GM21619 (cell line): ENCODE data around the gene RAET1E.
"Not testable (repeated sequence)": the region's sequence is repeated elsewhere in the genome, so short reads cannot be mapped to it uniquely, and the experiment has no call there.

ENCODE experiments used
- ATAC-seq: cut with Tn5 transposase; IDR thresholded peaks from one replicate; pipeline ENCODE4 v1.9.1; 2021; ENCODE audit not compliant: unreplicated experiment

RAET1E gene, protein sequence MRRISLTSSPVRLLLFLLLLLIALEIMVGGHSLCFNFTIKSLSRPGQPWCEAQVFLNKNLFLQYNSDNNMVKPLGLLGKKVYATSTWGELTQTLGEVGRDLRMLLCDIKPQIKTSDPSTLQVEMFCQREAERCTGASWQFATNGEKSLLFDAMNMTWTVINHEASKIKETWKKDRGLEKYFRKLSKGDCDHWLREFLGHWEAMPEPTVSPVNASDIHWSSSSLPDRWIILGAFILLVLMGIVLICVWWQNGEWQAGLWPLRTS

DNA sequence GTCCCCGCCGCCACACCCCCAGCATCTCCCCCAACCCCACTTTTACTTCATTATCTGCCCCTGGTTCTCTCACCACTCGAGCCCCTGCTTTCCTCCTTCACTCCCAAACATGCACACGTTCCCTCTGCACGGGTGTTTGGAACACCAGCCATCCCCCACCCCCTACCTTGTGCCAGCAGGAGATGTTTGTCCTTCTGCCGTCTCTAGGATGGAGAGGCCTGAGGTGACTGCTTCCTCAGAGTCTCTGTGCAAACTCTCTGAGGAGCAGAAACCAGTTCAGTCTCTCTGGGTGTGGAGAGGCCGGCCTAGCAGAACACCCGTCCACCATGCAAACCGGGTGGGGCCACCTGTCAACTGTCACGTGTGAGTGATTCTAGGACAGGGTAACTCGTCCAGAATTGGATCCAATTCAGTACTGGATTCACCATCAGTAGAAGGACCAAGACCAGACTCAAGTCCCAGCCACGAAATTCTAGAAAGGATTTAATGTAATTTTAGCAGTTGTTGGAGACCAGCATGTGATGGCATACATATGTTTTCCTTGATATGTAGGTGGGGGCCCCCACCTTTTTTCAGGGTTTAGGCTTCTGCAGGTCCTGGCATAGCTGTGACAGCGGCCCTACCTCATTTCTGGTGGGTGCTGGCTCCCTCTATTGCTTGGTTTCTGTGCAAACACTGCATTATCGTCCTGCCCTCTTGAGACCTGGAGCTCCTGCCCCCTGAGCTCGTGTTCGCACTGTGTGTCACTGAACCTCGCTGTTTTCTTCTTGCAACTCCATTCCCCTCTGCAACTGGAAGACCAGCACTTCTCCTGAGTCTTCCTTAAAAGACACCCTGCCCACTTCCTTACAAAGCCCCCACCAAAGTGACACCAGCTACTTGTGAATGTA is at the start of gene RAET1E:
RAET1E (minus strand) TSS at position 259 of the 890 bp plus-strand sequence. CDS start 7,212 bp downstream, outside the sequence.
- no peak for ATAC-seq

DNA sequence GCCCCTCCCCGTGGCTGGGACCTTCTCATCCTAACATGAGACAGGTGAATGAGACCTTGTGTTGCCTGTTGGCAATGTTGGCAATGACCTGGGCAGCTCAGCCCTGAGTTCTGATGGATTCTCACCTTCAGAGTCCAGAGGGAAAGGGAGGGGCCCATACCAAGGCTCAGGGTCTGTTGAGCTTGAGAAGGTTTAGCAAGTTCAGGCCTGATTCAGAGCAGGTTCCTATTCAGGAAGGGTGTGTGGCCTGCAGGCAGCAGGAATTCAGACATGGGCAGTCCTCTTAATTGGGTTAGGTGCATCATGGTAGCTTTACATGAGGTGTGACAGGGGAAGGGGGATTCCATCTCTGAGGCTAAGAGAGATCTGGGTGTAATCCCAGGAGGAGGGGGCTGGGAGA is 49.6 kb upstream of the RAET1E start:
- ATAC-seq, result not testable (repeated sequence)

DNA sequence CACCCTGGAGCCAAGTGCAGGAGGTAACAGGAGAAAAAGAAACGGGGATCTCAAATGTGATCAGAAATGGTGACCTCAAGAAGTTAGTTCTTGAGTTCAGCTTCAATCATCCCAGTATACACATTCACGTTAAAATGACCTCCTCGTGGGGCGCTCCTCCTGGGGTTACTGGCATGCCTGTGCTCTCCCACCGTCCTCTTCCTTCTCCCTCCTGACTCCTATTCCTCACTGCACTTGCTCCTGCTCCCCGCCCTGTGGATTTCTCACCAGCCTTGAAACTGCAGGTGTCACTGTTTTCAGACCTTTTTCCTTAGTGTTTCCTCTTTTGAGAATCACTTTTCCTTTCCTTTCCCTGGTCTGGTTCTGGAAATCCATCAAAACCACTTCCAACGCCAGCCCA is 48.7 kb upstream of the RAET1E start:
- ATAC-seq, result not testable (repeated sequence)

DNA sequence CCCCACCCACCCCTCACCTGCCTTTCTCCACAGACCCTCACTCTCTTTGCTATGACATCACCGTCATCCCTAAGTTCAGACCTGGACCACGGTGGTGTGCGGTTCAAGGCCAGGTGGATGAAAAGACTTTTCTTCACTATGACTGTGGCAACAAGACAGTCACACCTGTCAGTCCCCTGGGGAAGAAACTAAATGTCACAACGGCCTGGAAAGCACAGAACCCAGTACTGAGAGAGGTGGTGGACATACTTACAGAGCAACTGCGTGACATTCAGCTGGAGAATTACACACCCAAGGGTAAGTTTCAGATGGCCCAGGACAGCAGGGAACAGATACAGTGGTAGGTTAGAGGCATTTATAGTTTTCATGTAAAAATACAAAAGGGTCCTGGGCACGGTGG is 47.4 kb upstream of the RAET1E start:
- ATAC-seq, result not testable (repeated sequence)

DNA sequence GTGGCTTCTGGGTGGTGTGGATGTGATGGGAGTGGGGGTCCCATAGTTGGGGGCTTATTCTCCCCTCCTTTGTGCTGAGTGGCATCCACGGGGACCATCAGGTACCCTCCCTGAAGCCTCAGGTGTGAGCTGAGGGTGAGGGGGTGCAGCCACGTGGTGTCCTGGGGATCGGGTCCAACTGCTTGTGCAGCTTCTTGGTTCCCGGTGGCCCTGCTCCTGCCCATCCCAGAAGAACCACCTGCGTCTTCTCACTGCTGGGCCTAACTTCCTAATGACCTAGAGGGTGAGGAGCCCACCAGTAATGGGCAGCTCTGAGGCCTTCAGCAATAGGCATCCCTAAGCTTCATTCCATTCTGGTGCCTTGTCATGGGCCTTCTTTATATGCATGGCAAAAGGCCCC is 45.4 kb upstream of the RAET1E start:
- not testable (repeated sequence) for ATAC-seq

DNA sequence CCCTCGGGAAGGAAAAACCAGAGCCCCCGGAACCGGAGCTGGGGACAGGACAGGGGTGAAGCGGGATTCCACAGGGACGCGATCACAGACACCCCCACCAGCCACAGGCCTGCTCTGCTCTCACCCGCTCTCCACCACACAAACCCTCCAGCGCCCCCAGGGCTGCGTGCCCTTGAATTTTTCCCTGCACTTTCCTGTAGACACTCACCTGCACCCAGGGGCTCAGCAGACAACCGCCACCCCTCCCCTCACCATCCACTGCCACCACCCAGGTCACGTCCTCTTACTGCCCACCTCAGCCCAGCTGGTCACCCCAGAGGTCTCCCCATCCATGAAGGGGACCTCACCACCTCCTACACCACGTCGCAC is 44.5 kb upstream of the RAET1E start:
- no peak for ATAC-seq

DNA sequence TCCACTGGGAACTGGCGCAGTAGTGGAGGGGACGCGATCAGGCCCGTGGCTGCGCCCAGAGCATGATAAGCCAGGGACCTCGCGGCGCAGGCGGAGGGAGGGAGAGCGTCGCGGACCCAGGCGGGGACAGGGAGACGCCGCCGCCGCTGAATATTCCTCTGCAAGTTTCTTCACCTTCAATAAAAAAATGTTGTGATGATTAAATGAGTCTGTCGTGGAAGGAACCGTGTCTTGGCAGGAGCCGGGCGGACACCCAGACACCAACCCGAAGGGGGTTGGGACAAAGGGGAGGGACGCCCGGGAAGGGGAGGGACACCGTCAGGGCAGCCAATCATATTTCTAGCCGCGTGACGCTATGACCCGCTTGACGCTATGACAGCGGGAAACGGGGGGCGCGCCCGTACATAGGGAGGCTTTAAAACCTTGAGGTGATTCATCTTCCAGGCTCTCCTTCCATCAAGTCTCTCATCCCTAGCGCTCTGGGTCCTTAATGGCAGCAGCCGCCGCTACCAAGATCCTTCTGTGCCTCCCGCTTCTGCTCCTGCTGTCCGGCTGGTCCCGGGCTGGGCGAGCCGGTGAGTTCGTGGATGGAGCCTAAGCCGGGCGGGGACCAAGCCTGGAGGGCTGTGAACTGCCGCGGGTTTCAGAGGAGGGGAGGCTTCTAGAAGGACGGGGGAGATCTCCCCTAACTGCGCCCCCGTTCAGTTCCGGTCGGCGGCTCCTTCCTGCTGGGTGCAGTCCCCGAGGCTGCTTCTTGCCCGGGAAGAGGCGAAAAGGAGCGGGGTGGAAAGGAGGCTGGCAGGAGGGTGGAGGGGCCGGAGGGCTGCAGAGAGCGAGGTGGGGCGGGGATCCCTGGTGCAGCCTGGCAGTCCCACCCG is 43.9 kb upstream of the RAET1E start, which contains the start of gene ULBP2:
ULBP2 (plus strand) TSS at position 432 of the 878 bp plus-strand sequence; CDS start at position 491, 59 bp downstream.
- no peak for ATAC-seq

DNA sequence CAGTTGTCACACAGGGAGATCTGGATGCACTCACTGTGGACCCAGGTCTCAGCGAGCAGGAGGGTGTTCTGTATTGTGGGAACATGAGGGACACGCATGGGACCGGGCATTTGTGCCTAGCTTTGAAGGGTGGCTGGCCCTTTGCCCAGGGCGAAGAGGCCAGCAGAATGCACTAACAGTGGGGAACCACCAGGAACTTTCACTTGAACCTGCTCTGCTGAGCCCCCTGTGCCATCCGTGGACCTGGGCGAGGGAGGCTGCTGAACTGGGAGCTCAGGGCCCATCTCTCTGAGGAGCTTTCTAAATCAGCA is 42.7 kb upstream of the RAET1E start:
- no peak for ATAC-seq

DNA sequence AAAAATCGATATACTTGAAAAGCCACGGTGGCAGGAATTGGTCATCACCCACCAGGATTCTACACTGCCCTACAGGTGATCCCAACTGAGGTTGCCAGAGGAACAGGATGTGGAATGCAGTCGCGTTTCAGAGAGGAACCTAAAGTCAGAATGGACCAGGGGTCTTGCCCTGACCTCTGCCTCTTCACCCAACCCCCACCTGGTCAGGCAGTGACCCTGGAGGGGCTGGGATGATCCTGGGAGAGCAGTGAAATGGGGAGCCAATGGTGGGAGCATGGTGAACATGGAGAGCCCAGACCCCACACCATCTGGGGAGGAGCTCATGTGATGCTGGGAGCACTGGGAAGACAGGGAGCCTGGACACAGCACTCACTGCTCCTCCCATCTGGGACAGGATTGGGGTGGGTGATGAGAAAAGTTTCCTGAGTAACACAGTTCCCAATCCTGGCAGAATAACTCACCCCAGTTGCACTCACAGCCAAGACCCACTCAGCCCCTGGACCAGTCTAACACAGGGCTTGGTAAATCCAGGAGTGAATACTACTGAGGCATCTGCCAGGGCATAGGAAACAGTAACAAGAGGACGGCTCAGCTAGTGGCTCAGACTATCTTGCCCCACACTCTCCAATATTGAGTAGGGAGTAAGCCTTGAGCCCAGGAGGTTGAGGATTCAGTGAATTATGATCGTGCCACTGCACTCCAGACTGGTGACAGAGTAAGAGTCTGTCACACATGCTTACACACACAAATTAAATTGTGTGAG is 42.2 kb upstream of the RAET1E start:
- ATAC-seq, result no peak

DNA sequence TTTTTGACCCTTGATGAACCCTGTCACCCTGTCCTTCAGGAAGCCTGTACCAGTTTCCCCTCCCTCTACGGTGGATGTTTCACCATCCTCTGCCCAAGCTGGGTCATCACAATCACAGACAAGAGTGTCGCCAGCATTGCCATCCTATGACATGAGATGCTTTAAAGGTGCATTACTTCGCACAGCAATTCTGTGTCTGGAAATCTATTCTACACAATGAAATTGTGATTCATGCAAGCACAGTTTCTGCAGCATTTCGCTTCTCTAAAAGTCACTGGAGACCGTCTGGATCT is 41.4 kb upstream of the RAET1E start:
- ATAC-seq, result no peak

DNA sequence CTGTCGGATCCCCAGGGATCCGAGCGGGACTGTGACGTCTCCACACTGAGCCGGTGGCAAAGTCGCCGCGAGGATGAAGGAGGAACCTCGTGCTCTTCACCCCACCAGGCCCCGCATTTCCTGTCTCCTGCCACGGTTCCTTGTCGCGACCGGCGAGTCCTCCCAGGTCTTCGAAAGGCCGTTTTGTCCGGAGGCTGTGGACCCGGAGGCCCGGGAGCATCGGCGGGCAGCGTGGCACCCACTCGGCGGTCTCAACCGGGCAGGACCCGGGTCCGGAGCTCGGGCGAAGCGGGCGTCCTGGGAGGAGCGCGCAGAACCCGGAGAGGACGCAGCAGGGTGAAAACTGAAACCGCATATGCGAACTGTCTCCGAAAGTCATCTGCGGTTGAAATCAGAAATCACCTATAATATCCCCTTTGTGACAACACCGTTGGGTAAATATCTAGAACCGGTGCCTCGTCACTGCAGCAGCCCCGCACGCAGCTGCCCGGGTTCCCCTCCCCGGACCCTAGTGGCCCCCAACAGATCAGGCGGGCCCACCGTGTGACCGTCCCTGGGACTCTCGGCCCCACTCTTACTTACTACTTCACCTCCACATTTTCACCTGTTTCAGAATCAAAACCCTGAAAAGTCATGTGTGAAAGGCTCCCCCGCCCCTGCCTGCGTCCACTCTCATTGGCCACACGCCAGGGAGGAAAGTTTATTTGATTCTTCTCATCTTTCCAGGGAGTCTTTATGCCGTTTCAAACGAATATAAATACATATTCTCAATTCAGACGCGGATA is 40.9 kb upstream of the RAET1E start:
- peak; percentile 86 for ATAC-seq

DNA sequence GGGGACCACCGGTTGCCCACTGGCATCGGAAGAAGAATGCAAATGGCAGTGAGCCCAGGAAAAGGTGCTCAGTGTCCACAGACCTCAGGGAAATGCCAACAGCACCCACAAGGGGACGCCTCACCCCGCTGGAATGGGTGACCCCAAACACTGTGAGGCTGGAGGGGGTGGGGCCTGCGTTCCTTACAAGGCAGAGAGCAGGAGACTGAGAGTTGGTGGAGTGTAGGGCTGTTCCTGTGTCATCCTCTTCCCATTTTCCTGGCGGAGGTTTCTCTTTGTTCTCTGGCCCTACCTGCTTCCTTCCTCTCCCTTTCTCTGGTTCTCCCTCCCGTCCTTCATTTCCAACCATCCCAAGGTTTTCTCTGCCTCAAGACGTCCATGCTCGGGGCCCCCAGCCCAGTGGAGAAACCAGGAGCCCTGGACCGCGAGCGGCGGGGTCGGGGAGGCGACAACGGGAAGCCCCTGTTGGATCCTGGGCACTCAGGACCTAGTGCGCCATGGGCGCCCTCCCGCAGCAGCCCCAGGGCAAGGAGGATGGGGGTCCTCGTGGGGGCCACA is 40.2 kb upstream of the RAET1E start:
- ATAC-seq, result not testable (repeated sequence)

DNA sequence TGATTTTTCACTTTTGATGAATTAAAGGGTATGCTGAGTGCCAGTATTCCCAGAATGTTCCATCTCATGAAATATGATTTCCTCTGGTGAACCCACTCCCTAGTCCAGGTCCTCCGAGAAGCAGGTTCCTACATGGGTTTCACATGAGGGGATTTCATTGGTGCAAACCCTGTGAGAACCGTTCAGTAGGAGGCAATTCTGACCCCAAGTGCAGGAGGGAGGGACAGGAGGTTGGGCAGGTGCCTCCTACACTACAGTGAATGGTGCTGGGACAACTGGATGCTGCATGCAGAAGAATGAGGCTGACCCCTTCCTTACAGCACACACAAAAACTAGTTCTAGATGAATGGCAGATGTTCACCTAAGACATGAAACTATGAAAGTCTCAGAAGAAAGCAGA is 38.8 kb upstream of the RAET1E start:
- no peak for ATAC-seq

DNA sequence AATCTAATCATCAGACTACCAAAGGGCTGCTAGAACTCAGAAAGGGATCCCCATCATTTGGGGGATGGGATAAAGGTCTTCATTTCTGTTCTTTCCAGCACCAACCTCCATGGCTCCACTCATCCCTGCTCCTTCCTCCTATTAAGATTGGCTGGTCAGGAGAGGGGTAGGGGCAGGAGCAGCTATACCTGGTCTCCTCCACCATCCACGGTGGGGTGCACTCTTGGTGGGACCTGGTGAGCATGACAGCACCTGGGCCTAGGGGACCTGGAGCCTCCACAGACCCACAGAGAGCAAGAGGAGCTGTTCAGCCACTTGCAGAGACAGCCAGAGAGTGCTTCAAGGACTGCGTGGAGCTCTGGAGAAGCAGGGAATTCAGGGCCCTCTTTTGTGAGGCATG is 37.8 kb upstream of the RAET1E start:
- no peak for ATAC-seq

DNA sequence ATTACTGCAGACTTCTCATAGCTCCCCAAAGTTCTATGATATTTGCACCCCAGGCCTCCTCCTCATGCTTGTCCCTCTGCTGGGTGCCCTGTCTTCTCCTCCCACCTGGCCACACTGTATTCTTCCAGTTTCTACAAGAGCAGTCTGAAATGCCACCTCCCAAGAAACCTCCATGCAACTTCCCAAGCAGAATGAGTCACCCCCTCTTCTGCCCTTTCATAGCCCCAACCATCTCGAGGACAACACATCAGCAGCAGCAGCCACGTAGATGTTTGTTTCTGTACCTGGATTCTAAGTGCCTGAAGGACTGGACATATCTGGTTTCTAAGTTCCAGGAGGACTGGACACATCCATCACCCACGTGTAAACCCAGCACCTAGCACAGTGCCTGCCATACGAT is 37.3 kb upstream of the RAET1E start:
- ATAC-seq, result no peak

DNA sequence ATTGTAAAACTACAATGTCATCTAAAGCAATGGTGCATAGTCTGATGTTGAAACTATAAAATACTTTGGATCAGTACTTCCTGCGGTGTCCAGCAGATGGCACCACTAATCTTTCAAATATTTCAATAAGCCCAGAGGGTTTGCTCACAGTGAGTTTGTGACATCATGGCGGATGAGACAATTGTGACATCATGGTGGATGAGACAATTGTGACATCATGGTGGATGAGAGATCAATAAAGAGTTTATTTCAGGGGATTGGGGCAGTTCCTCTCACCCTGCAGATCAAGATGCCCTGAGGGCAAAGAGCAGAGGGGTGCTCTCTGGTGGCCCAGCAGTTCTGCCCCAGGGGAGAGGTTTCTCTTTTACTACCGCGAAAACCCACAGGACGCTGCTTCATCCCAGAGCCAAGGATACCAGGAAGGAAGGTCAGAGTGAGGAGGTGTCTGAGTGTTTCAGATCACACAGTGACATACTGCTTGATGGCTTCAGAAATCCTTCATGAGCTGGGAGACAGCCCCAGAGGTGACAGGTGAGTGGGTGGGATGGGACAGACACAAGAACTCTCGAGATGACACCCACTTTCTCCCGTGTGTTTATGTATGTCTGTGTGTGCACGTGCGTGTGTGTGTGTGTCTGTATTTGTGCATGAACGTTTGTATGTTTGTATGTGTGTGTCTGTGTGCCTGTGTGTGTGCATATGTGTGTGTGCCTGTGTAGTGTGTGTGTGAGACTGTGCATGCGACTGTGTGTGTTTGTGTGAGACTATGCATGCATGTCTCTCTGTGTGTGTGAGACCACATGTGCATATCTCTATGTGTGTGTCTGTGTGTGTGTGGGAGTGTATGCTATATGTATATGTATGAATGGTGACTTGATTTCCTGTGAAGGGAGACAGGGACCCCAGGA is 36.6 kb upstream of the RAET1E start:
- ATAC-seq, result no peak

DNA sequence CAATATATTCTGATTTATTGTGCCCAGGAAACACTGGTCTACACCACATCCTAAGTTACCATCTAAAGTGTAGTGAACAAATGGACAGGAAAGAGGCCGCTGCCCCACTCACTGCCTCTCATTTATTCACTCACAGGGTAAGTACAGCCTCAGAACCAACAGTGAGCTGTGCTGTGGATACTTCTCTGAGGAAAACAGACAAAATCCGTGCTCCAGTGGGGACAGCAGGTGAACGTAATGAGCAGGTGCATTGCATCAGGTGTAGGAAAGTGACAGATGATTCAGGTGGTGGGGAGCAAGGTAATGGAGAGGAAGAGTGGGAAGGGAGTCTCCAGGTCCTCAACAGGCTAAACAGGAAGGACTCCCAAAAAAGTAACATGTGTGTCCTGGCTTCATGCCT is 35.5 kb upstream of the RAET1E start:
- ATAC-seq, result no peak

DNA sequence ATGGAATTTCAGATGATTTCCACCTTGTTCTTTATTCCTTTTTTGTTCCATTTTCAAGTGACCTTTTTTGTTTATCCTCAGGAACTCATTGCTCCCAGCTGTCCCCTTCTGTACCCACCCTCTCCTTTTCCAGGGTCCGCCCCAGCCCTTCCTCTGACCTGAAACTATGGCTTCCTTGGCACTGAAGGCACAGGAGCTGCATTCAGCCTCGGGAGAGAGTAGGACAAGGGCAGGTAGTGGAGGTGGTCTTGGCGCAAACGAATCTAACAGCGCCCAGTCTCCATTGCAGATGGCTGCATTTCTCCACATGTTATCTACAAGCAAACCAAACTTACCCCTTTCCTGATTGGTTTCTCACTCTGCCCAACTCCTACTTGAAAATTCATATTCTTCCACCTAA is 35.1 kb upstream of the RAET1E start:
- ATAC-seq, result no peak

DNA sequence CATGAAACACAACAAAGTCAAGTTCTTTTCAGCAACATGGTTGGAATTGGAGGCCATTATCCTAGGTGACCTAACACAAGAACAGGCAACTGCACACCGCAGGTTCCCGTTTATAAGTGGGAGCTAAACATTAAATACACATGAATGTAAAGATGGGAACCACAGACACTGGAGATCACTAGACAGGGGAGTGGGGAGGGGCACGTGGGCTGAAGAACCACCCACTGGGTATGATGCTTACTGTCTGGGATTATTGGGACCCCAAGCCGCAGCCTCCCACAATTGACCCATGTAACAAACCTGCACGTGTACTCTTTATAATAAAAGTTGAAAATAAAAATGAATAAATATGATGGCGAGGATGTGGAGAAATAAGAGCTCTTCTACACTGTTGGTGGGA is 33.6 kb upstream of the RAET1E start:
- ATAC-seq, result no peak
